Bronchial epithelial cell (primary cell): ENCODE results near the gene LSM4. TPM values are rescaled to one million over a fixed set of nuclear protein-coding genes. Genes with fewer than 3 reads are reported as not detected.

ENCODE experiments used
- DNase-seq: peaks from one replicate; pipeline ENCODE4 v3.0.0-alpha.2; 2010; ENCODE audit warnings: low read depth
- FAIRE-seq: peaks from 2 replicates; lab custom pipeline; 2011; peaks lifted over from hg19 to GRCh38; lab: Jason Lieb, UNC
- H3K27me3 ChIP-seq: 2 replicates; pipeline ENCODE4 v1.5.1; 2011; ENCODE audit warnings: low read length; ENCODE audit not compliant: control insufficient read depth, insufficient read depth
- H3K36me3 ChIP-seq: 2 replicates; pipeline ENCODE4 v1.5.1; 2011; ENCODE audit warnings: low read length; ENCODE audit not compliant: control insufficient read depth, insufficient read depth
- H3K4me3 ChIP-seq: 2 replicates; pipeline ENCODE4 v1.5.1; 2011; ENCODE audit warnings: mild to moderate bottlenecking, low read depth, low read length, control low read depth
- CTCF ChIP-seq: IDR thresholded peaks from 2 replicates; pipeline ENCODE4 v1.5.1; 2011; ENCODE audit warnings: mild to moderate bottlenecking, moderate library complexity, low read length, control low read depth, inconsistent platforms; ENCODE audit not compliant: insufficient read depth, severe bottlenecking
- total RNA-seq: library from RNA; depleted of rRNA; stranded (reverse); fragments of >200 nt; gene quantifications from 2 replicates; pipeline ENCODE4 v1.2.1, GENCODE V29; 2014

Gene LSM4
- total RNA-seq, 1 donor from 2014 or later = 208 TPM

- Histone ChIP-seq H3K36me3 (no peaks in the 10 kb centered on the region), H3K4me3 (no peak overlapping the region), H3K27me3 (no peaks in the 10 kb centered on the region)
- no peak for TF ChIP-seq CTCF
- no peak for DNase-seq
- FAIRE-seq = no peak
Observed at GRCh38 chr19:18344582-18344950, 21.7 kb upstream of the LSM4 start.

- Histone ChIP-seq H3K4me3 (no peak overlapping the region), H3K36me3 (no peaks in the 10 kb centered on the region), H3K27me3 (peaks cover 1% of the 10 kb centered on the region)
- TF ChIP-seq CTCF = no peak
- DNase-seq (no peak), FAIRE-seq (no peak)
Observed at GRCh38 chr19:18342090-18342632, 19.3 kb upstream of the LSM4 start.

GRCh38 chr19:18340990-18341868, 18.4 kb upstream of the LSM4 start:
- peak overlapping the region; percentile 54 for H3K4me3 ChIP-seq
- TF ChIP-seq CTCF = no peak

GRCh38 chr19:18340190-18340989, 17.5 kb upstream of the LSM4 start, which contains the start of gene PGPEP1:
TSS of gene PGPEP1 (plus strand) at chr19:18340598. CDS start at chr19:18340682, 84 bp downstream.
- Histone ChIP-seq H3K27me3 (peaks cover 1% of the 10 kb centered on the region), H3K36me3 (no peaks in the 10 kb centered on the region), H3K4me3 (peak within 1 kb of the TSS; percentile 54)
- no peak for TF ChIP-seq CTCF
- FAIRE-seq (no peak), DNase-seq (no peak)

More at GRCh38 chr19:18340990-18341868, 18.4 kb upstream of the LSM4 start:
- no peaks in the 10 kb centered on the region for H3K36me3 ChIP-seq
- peaks cover 1% of the 10 kb centered on the region for H3K27me3 ChIP-seq
- FAIRE-seq (no peak), DNase-seq (no peak)

GRCh38 chr19:18339723-18340122, 16.8 kb upstream of the LSM4 start:
- Histone ChIP-seq H3K4me3 (no peak overlapping the region), H3K27me3 (peaks cover 1% of the 10 kb centered on the region), H3K36me3 (no peaks in the 10 kb centered on the region)
- no peak for TF ChIP-seq CTCF
- FAIRE-seq = no peak
- DNase-seq = no peak
